DOHH2 (cell line): ENCODE measurements around the gene UBFD1.

ENCODE experiments used
- H3F3A ChIP-seq: fragments of 200-600 bp; sonication (generic), shearing (Covaris generic); 2 replicates; pipeline ENCODE4 v1.6.0; 2016; ENCODE audit warnings: antibody characterized with exemption, mild to moderate bottlenecking; ENCODE audit not compliant: control insufficient read depth, insufficient read depth
- H3K27ac ChIP-seq: fragments of 200-600 bp; sonication (generic); 2 replicates; pipeline ENCODE4 v1.5.1; 2014; ENCODE audit warnings: low read depth, mild to moderate bottlenecking, low read length, moderate library complexity
- H3K27me3 ChIP-seq: fragments of 200-600 bp; sonication (generic); 2 replicates; pipeline ENCODE4 v1.6.1; 2014; ENCODE audit warnings: mild to moderate bottlenecking, low read length, mixed read lengths; ENCODE audit not compliant: control insufficient read depth
- H3K36me3 ChIP-seq: fragments of 200-600 bp; sonication (generic); 2 replicates; pipeline ENCODE4 v1.6.1; 2014; ENCODE audit warnings: mild to moderate bottlenecking, low read length, moderate library complexity, mixed read lengths; ENCODE audit not compliant: control insufficient read depth
- H3K4me1 ChIP-seq: fragments of 200-600 bp; sonication (generic); 2 replicates; pipeline ENCODE4 v1.6.1; 2014; ENCODE audit warnings: mild to moderate bottlenecking, low read length, mixed read lengths; ENCODE audit not compliant: control insufficient read depth
- H3K4me2 ChIP-seq: fragments of 200-600 bp; sonication (generic); 2 replicates; pipeline ENCODE4 v1.6.0; 2014; ENCODE audit warnings: mild to moderate bottlenecking, low read length, moderate library complexity
- H3K4me3 ChIP-seq: fragments of 200-600 bp; sonication (generic); 2 replicates; pipeline ENCODE4 v1.5.1; 2014; ENCODE audit warnings: mild to moderate bottlenecking, low read length, mixed read lengths
- H3K79me2 ChIP-seq: fragments of 200-600 bp; sonication (generic); 2 replicates; pipeline ENCODE4 v1.6.1; 2014; ENCODE audit warnings: mild to moderate bottlenecking, low read length, mixed read lengths; ENCODE audit not compliant: control insufficient read depth
- H3K9me2 ChIP-seq: fragments of 200-600 bp; sonication (generic); replicated peaks from 2 replicates; pipeline ENCODE4 v1.6.1; 2014; ENCODE audit warnings: mild to moderate bottlenecking, low read length, mixed read lengths; ENCODE audit not compliant: control insufficient read depth
- H3K9me3 ChIP-seq: fragments of 200-600 bp; sonication (generic); 2 replicates; pipeline ENCODE4 v1.6.1; 2014; ENCODE audit warnings: antibody characterized with exemption, low read length, mixed read lengths; ENCODE audit not compliant: control insufficient read depth, insufficient read depth
- H4K20me1 ChIP-seq: fragments of 200-600 bp; sonication (generic); 2 replicates; pipeline ENCODE4 v1.6.0; 2014; ENCODE audit warnings: low read depth, mild to moderate bottlenecking, antibody characterized with exemption, low read length, moderate library complexity; ENCODE audit not compliant: control insufficient read depth, insufficient read depth
- EZH2phosphoT487 ChIP-seq: fragments of 200-600 bp; sonication (generic); IDR thresholded peaks from 2 replicates; pipeline ENCODE4 v1.6.1; 2017; ENCODE audit warnings: borderline replicate concordance, mild to moderate bottlenecking, antibody characterized with exemption, low read length, moderate library complexity, mixed read lengths
- TF ChIP-seq, protein P1 (sequence below): fragments of 200-600 bp; sonication (generic); IDR thresholded peaks from one replicate; pipeline ENCODE4 v1.5.1; 2014; ENCODE audit warnings: antibody characterized with exemption, mild to moderate bottlenecking, low read depth, low read length; ENCODE audit not compliant: poor library complexity, severe bottlenecking

The UBFD1 gene

DNA sequence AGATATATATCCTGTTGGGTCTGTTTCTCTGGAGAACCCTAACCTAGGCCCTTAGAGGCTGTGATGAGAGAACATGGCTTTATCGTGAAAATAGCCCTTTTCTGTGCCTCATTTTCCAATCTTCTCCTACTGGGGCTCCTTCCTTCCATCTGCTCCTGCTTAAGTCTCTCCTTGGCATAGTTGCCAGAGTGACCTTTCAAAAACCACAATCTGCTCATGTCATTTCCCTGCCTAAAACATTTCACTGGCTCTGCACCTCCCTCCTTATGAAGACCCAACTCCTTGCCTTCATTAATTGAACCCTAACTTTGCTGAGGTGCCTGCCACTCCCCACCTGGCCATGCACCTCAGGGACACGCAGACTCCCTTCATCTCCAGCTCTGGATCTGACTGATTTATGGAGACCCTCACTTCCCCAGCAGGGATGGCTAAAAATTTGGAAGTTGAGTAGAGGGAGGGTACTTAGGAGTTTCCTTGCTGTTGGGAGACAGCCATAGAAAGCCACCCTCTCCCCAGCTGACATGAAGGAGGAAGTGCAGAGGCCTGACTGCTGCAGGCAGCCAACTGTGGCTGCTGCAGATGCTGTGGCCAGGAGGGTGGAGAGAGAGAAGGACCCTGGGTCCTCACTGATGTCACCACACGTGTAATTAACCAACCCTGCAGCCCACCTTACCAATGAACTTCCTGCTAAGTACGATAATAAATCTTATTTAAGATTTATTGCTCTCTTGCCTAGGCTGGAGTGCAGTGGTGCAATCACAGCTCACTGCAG, 41.0 kb upstream of the UBFD1 start:
- peak overlapping the region; percentile 61 for H3K4me3 ChIP-seq
- peaks cover 79% of the 10 kb centered on the region for H3F3A ChIP-seq
- peaks cover 20% of the 10 kb centered on the region for H3K79me2 ChIP-seq
- H3K27me3 ChIP-seq = no peaks in the 10 kb centered on the region
- H4K20me1 ChIP-seq = no peaks in the 10 kb centered on the region
- H3K9me3 ChIP-seq = peaks cover 6% of the 10 kb centered on the region
- peaks cover 100% of the 10 kb centered on the region for H3K4me1 ChIP-seq
- TF ChIP-seq, protein P1, sequence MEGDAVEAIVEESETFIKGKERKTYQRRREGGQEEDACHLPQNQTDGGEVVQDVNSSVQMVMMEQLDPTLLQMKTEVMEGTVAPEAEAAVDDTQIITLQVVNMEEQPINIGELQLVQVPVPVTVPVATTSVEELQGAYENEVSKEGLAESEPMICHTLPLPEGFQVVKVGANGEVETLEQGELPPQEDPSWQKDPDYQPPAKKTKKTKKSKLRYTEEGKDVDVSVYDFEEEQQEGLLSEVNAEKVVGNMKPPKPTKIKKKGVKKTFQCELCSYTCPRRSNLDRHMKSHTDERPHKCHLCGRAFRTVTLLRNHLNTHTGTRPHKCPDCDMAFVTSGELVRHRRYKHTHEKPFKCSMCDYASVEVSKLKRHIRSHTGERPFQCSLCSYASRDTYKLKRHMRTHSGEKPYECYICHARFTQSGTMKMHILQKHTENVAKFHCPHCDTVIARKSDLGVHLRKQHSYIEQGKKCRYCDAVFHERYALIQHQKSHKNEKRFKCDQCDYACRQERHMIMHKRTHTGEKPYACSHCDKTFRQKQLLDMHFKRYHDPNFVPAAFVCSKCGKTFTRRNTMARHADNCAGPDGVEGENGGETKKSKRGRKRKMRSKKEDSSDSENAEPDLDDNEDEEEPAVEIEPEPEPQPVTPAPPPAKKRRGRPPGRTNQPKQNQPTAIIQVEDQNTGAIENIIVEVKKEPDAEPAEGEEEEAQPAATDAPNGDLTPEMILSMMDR = no peak
- TF ChIP-seq EZH2phosphoT487 = no peak
- H3K27ac ChIP-seq = peak overlapping the region; percentile 100
- peak overlapping the region; percentile 78 for H3K4me2 ChIP-seq
- H3K36me3 ChIP-seq = peaks cover 26% of the 10 kb centered on the region
- no peaks in the 10 kb centered on the region for H3K9me2 ChIP-seq

DNA sequence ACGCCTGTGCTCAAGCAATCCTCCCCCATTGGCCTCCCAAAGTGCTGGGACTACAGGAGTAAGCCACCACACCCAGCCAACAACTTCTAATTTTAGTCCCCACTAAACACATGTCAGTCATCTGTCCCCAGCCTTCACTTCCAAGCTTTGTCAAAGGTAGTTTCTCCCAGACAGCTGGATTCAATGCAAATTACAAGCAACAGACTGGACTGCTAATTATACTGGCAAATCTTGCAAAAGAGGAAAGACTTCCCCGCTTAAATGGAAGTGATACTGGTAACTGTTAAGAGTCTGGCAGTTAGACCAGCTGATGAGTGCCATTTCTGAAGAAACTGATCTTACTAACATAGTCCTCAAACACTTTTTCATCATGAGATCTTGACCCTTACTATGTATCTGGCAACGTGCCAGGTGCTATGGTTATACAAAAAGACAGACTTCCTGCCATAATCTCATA, 39.1 kb upstream of the UBFD1 start:
- H3K27ac ChIP-seq = peak overlapping the region; percentile 100
- no peaks in the 10 kb centered on the region for H3K27me3 ChIP-seq
- H3K79me2 ChIP-seq = peaks cover 17% of the 10 kb centered on the region
- H3K4me1 ChIP-seq = peaks cover 100% of the 10 kb centered on the region
- no peaks in the 10 kb centered on the region for H4K20me1 ChIP-seq
- TF ChIP-seq, protein P1 = no peak
- no peak for TF ChIP-seq EZH2phosphoT487
- peak overlapping the region; percentile 69 for H3K4me3 ChIP-seq
- H3K9me2 ChIP-seq = no peaks in the 10 kb centered on the region
- peaks cover 73% of the 10 kb centered on the region for H3F3A ChIP-seq
- peak overlapping the region; percentile 90 for H3K4me2 ChIP-seq
- peaks cover 6% of the 10 kb centered on the region for H3K9me3 ChIP-seq
- peaks cover 43% of the 10 kb centered on the region for H3K36me3 ChIP-seq

DNA sequence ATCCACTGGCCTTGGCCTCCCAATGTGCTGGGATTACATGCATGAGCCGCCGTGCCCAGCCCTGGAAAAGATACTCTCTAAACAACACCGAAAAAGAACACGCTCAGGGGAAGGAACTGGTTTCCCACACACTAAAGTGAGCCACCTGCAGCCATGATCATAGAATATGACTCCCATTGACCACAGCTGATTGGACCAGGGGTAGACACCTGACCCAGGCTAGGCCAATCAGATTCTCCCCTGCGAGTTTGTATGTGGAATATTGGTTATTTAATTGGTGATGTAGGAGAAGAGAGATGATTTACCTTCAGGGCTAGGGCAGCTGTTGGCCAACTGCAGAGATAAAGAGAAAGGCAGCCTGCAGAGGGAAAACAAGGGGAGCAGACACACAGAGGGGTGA, 38.2 kb upstream of the UBFD1 start:
- H3K4me2 ChIP-seq = peak overlapping the region; percentile 90
- peaks cover 17% of the 10 kb centered on the region for H3K79me2 ChIP-seq
- TF ChIP-seq EZH2phosphoT487 = no peak
- TF ChIP-seq, protein P1 = no peak
- H3K27ac ChIP-seq = peak overlapping the region; percentile 100
- H3F3A ChIP-seq = peaks cover 73% of the 10 kb centered on the region
- H3K9me3 ChIP-seq = peaks cover 6% of the 10 kb centered on the region
- H3K27me3 ChIP-seq = no peaks in the 10 kb centered on the region
- no peaks in the 10 kb centered on the region for H4K20me1 ChIP-seq
- peaks cover 51% of the 10 kb centered on the region for H3K36me3 ChIP-seq
- H3K4me1 ChIP-seq = peaks cover 100% of the 10 kb centered on the region
- H3K4me3 ChIP-seq = peak overlapping the region; percentile 69
- H3K9me2 ChIP-seq = no peaks in the 10 kb centered on the region
